ENCODE data around the gene ZNF423.

ZNF423 gene

GRCh38 chr16:49544828-49545227, 311.1 kb downstream of the ZNF423 start:
- Histone ChIP-seq H3K4me2 (ENCODE audit: insufficient read depth, low read length) (no peak overlapping the region), H3K4me1 (ENCODE audit: insufficient read depth, low read length) (no peaks in the 10 kb centered on the region), H3K9ac (ENCODE audit: low read depth, low read length) (no peak overlapping the region), H3K4me3 (ENCODE audit: low read depth in 1 of 2, low read length in 2 of 2) (no peak overlapping the region), H2AFZ (ENCODE audit: low read depth, low read length) (no peak overlapping the region), H3K27ac (ENCODE audit: low read length) (no peak overlapping the region), H3K9me3 (ENCODE audit: insufficient read depth, low read length, severe bottlenecking) (no peaks in the 10 kb centered on the region), H3K27me3 (ENCODE audit: insufficient read depth, low read length, poor library complexity) (no peaks in the 10 kb centered on the region), H4K20me1 (ENCODE audit: insufficient read depth, low read length) (no peaks in the 10 kb centered on the region), H3K79me2 (ENCODE audit: insufficient read depth, low read length) (no peaks in the 10 kb centered on the region), H3K36me3 (ENCODE audit: insufficient read depth, low read length) (no peaks in the 10 kb centered on the region)
- ATAC-seq (ENCODE audit: insufficient read depth, low read depth) (no peak), DNase-seq (no peak)
- TF ChIP-seq EZH2 (IDR thresholded peaks at IDR 0.05; ENCODE audit: borderline replicate concordance, low read depth, low read length, severe bottlenecking) (no peak), CTCF (IDR thresholded peaks at IDR 0.05; ENCODE audit: borderline replicate concordance, extremely low read depth, low read length, poor library complexity, severe bottlenecking) (no peak)

- no peak for DNase-seq
- H3K79me2 ChIP-seq (ENCODE audit: insufficient read depth, low read length), result no peaks in the 10 kb centered on the region
- no peak overlapping the region for H3K4me3 ChIP-seq (ENCODE audit: low read depth in 1 of 2, low read length in 2 of 2)
- H3K27me3 ChIP-seq (ENCODE audit: insufficient read depth, low read length, poor library complexity), result no peaks in the 10 kb centered on the region
- no peak overlapping the region for H3K27ac ChIP-seq (ENCODE audit: low read length)
- no peaks in the 10 kb centered on the region for H4K20me1 ChIP-seq (ENCODE audit: insufficient read depth, low read length)
- no peak overlapping the region for H2AFZ ChIP-seq (ENCODE audit: low read depth, low read length)
- no peak overlapping the region for H3K9ac ChIP-seq (ENCODE audit: low read depth, low read length)
- no peaks in the 10 kb centered on the region for H3K4me1 ChIP-seq (ENCODE audit: insufficient read depth, low read length)
- no peak for TF ChIP-seq EZH2 (IDR thresholded peaks at IDR 0.05; ENCODE audit: borderline replicate concordance, low read depth, low read length, severe bottlenecking)
- TF ChIP-seq CTCF (IDR thresholded peaks at IDR 0.05; ENCODE audit: borderline replicate concordance, extremely low read depth, low read length, poor library complexity, severe bottlenecking), result no peak
- no peak for ATAC-seq (ENCODE audit: insufficient read depth, low read depth)
- no peak overlapping the region for H3K4me2 ChIP-seq (ENCODE audit: insufficient read depth, low read length)
- no peaks in the 10 kb centered on the region for H3K9me3 ChIP-seq (ENCODE audit: insufficient read depth, low read length, severe bottlenecking)
- H3K36me3 ChIP-seq (ENCODE audit: insufficient read depth, low read length), result no peaks in the 10 kb centered on the region
These were observed 312.3 kb downstream of the ZNF423 start for GRCh38 chr16:49543631-49543946.

- Histone ChIP-seq H3K36me3 (ENCODE audit: insufficient read depth, low read length) (no peaks in the 10 kb centered on the region), H4K20me1 (ENCODE audit: insufficient read depth, low read length) (no peaks in the 10 kb centered on the region), H3K27ac (ENCODE audit: low read length) (no peak overlapping the region), H2AFZ (ENCODE audit: low read depth, low read length) (no peak overlapping the region), H3K4me2 (ENCODE audit: insufficient read depth, low read length) (no peak overlapping the region), H3K4me3 (ENCODE audit: low read depth in 1 of 2, low read length in 2 of 2) (no peak overlapping the region), H3K79me2 (ENCODE audit: insufficient read depth, low read length) (no peaks in the 10 kb centered on the region), H3K27me3 (ENCODE audit: insufficient read depth, low read length, poor library complexity) (no peaks in the 10 kb centered on the region), H3K9me3 (ENCODE audit: insufficient read depth, low read length, severe bottlenecking) (no peaks in the 10 kb centered on the region), H3K9ac (ENCODE audit: low read depth, low read length) (no peak overlapping the region), H3K4me1 (ENCODE audit: insufficient read depth, low read length) (no peaks in the 10 kb centered on the region)
- no peak for TF ChIP-seq CTCF (IDR thresholded peaks at IDR 0.05; ENCODE audit: borderline replicate concordance, extremely low read depth, low read length, poor library complexity, severe bottlenecking)
- no peak for TF ChIP-seq EZH2 (IDR thresholded peaks at IDR 0.05; ENCODE audit: borderline replicate concordance, low read depth, low read length, severe bottlenecking)
- DNase-seq (no peak), ATAC-seq (ENCODE audit: insufficient read depth, low read depth) (no peak)
These were observed 312.8 kb downstream of the ZNF423 start for GRCh38 chr16:49542946-49543630.
